Umbilical cord (tissue), 2 donors: ENCODE results near the gene TNFAIP8L3. TPM values are rescaled to one million over a fixed set of nuclear protein-coding genes. Genes with fewer than 3 reads are reported as not detected.
"Not testable (repeated sequence)": the region's sequence is repeated elsewhere in the genome, so short reads cannot be mapped to it uniquely, and the experiment has no call there.

Experiments used
- DNase-seq: peaks from one replicate; pipeline ENCODE4 v3.0.0-alpha.2; 2015; ENCODE audit warnings: low spot score
- total RNA-seq: library from RNA; depleted of rRNA; stranded (reverse); fragments of >200 nt; gene quantifications from one replicate; pipeline ENCODE4 v1.2.3, GENCODE V29; 2014; ENCODE audit warnings: low replicate concordance; ENCODE audit not compliant: insufficient read depth

Gene TNFAIP8L3
- total RNA-seq, 1 donor from 2014 or later: 6.3 TPM

- no peak for DNase-seq
Observed at GRCh38 chr15:51062736-51063135, 32.0 kb downstream of the TNFAIP8L3 start.

GRCh38 chr15:51060030-51060673 lies 34.6 kb downstream of the TNFAIP8L3 start:
- DNase-seq: no peak

- DNase-seq: no peak
Observed at GRCh38 chr15:51054535-51054934, 40.2 kb downstream of the TNFAIP8L3 start.

GRCh38 chr15:51053571-51053970 lies 41.1 kb downstream of the TNFAIP8L3 start:
- no peak for DNase-seq

GRCh38 chr15:51051776-51052175 lies 42.9 kb downstream of the TNFAIP8L3 start:
- no peak for DNase-seq

- DNase-seq: no peak
Observed at GRCh38 chr15:51049081-51049480, 45.6 kb downstream of the TNFAIP8L3 start.

- no peak for DNase-seq
Observed at GRCh38 chr15:51048308-51048707, 46.4 kb downstream of the TNFAIP8L3 start.

- DNase-seq: peak; percentile 14
Observed at GRCh38 chr15:51046799-51047449, 47.8 kb downstream of the TNFAIP8L3 start.

GRCh38 chr15:51046016-51046415 lies 48.7 kb downstream of the TNFAIP8L3 start:
- DNase-seq: no peak

- DNase-seq: no peak
Observed at GRCh38 chr15:51044037-51044727, 50.5 kb downstream of the TNFAIP8L3 start.

GRCh38 chr15:51038974-51039319 lies 55.8 kb downstream of the TNFAIP8L3 start:
- no peak for DNase-seq

- no peak for DNase-seq
Observed at GRCh38 chr15:51038162-51038973, 56.3 kb downstream of the TNFAIP8L3 start.

- DNase-seq: not testable (repeated sequence)
Observed at GRCh38 chr15:51037474-51037873, 57.2 kb downstream of the TNFAIP8L3 start.

- DNase-seq: no peak
Observed at GRCh38 chr15:51030649-51031316, 63.9 kb downstream of the TNFAIP8L3 start.

GRCh38 chr15:51025454-51025846 lies 69.3 kb downstream of the TNFAIP8L3 start:
- DNase-seq: no peak

- no peak for DNase-seq
Observed at GRCh38 chr15:51024735-51025453, 69.8 kb downstream of the TNFAIP8L3 start.

- DNase-seq: no peak
Observed at GRCh38 chr15:51023499-51023898, 71.2 kb downstream of the TNFAIP8L3 start.

- DNase-seq: no peak
Observed at GRCh38 chr15:51022206-51022605, 72.5 kb downstream of the TNFAIP8L3 start.

GRCh38 chr15:51016615-51017014 lies 78.1 kb downstream of the TNFAIP8L3 start:
- DNase-seq: no peak

- no peak for DNase-seq
Observed at GRCh38 chr15:51011212-51011611, 83.5 kb downstream of the TNFAIP8L3 start.

- no peak for DNase-seq
Observed at GRCh38 chr15:51007131-51007666, 87.5 kb downstream of the TNFAIP8L3 start.
